A673 (cell line): ENCODE results near the gene DDIAS. TPM values are rescaled to one million over a fixed set of nuclear protein-coding genes. Genes with fewer than 3 reads are reported as not detected.

Source experiments
- BruUV-seq: library from RNA; stranded (reverse); fragments of 400-500 nt; replicated peaks from 2 replicates; lab custom pipeline; 2021; lab: Mats Ljungman, UMichigan
- CTCF ChIA-PET: fragments of 300-600 bp; sonication (Branson Sonifier 250); formaldehyde crosslinking; loops from one replicate; lab custom pipeline; 2022; ENCODE audit warnings: antibody characterized with exemption; lab: Charles Lee
- POLR2A ChIA-PET: fragments of 300-600 bp; sonication (Branson Sonifier 250); formaldehyde crosslinking; loops from one replicate; lab custom pipeline; 2022; ENCODE audit warnings: antibody characterized with exemption; ENCODE audit not compliant: low non-redundant PET; lab: Charles Lee
- DNase-seq: peaks from one replicate; pipeline ENCODE4 v3.0.0-alpha.2; 2015; ENCODE audit warnings: low spot score
- H3K27ac ChIP-seq: fragments of 200-600 bp; sonication (generic); 2 replicates; pipeline ENCODE4 v1.5.1; 2016; ENCODE audit warnings: mixed run types, low read depth, mild to moderate bottlenecking, mixed read lengths, antibody characterized with exemption, low read length; ENCODE audit not compliant: poor library complexity, severe bottlenecking
- H3K27me3 ChIP-seq: fragments of 200-600 bp; sonication (generic); replicated peaks from 2 replicates; pipeline ENCODE4 v1.6.1; 2017; ENCODE audit warnings: mixed run types, low read depth, mild to moderate bottlenecking, mixed read lengths, antibody characterized with exemption, low read length; ENCODE audit not compliant: insufficient read depth, poor library complexity
- H3K36me3 ChIP-seq: fragments of 200-600 bp; sonication (generic); 2 replicates; pipeline ENCODE4 v1.6.1; 2016; ENCODE audit warnings: mixed run types, mild to moderate bottlenecking, mixed read lengths, antibody characterized with exemption, low read length; ENCODE audit not compliant: insufficient read depth, poor library complexity, severe bottlenecking
- H3K4me1 ChIP-seq: fragments of 200-600 bp; sonication (generic); 2 replicates; pipeline ENCODE4 v1.6.1; 2017; ENCODE audit warnings: mixed run types, mild to moderate bottlenecking, mixed read lengths, antibody characterized with exemption, low read length; ENCODE audit not compliant: insufficient read depth, poor library complexity, severe bottlenecking
- H3K4me3 ChIP-seq: fragments of 200-600 bp; sonication (generic); 2 replicates; pipeline ENCODE4 v1.5.1; 2016; ENCODE audit warnings: low read depth, mixed run types, mild to moderate bottlenecking, mixed read lengths, low read length; ENCODE audit not compliant: poor library complexity, severe bottlenecking
- H3K9me3 ChIP-seq: fragments of 200-600 bp; sonication (generic); 2 replicates; pipeline ENCODE4 v1.6.1; 2016; ENCODE audit warnings: mixed run types, low read depth, mild to moderate bottlenecking, mixed read lengths, antibody characterized with exemption, low read length; ENCODE audit not compliant: poor library complexity, severe bottlenecking
- CTCF ChIP-seq: fragments of 300-800, 200-600 bp; sonication (generic); conservative IDR thresholded peaks from 2 replicates; pipeline ENCODE4 v1.5.1; 2017; ENCODE audit warnings: low read depth, mild to moderate bottlenecking, antibody characterized with exemption, low read length, moderate library complexity, mixed read lengths
- EZH2 ChIP-seq: fragments of 200-600 bp; sonication (generic); IDR thresholded peaks from 2 replicates; pipeline ENCODE4 v1.6.1; 2017; ENCODE audit warnings: borderline replicate concordance, low read depth, mild to moderate bottlenecking, mixed read lengths, antibody characterized with exemption, low read length; ENCODE audit not compliant: poor library complexity, severe bottlenecking
- intact Hi-C: fragments of 100-400 bp; cut with micrococcal nuclease; formaldehyde crosslinking; loops from one replicate; pipeline ENCODE4 v1.10.0; 2022; ENCODE audit not compliant: unreplicated experiment
- total RNA-seq: library from RNA; stranded (reverse); gene quantifications from 2 replicates; pipeline ENCODE4 v1.2.3, GENCODE V29; 2021

The DDIAS gene
- total RNA-seq, 1 experiment from 2014 or later, result 41.5 TPM

- no peak overlapping the region for H3K4me3 ChIP-seq
- POLR2A ChIA-PET, result interaction anchor here (0.7 to 0.8 kb wide), 2 partner anchors 14 to 150 kb away, joined by 3 to 6 read pairs; no protein-coding TSS in a partner anchor
- no peaks in the 10 kb centered on the region for H3K9me3 ChIP-seq
- TF ChIP-seq CTCF, result no peak
- TF ChIP-seq EZH2, result no peak
- intact Hi-C loops, result loop anchor here (5.0 to 10.0 kb wide), 2 partner anchors 57 to 210 kb away; no protein-coding TSS in a partner anchor
- BruUV-seq, result no TSS peak
- no peak for DNase-seq
- no peaks in the 10 kb centered on the region for H3K27me3 ChIP-seq
- H3K36me3 ChIP-seq, result peaks cover 9% of the 10 kb centered on the region
- H3K4me1 ChIP-seq, result no peaks in the 10 kb centered on the region
- CTCF ChIA-PET, result no interaction called here
- no peak overlapping the region for H3K27ac ChIP-seq
Measured at GRCh38 chr11:82924522-82925224, 23.1 kb downstream of the DDIAS start.

GRCh38 chr11:82927264-82927880 lies 25.8 kb downstream of the DDIAS start:
- Histone ChIP-seq H3K27me3 (no peaks in the 10 kb centered on the region), H3K9me3 (no peaks in the 10 kb centered on the region), H3K36me3 (peaks cover 14% of the 10 kb centered on the region), H3K27ac (no peak overlapping the region), H3K4me1 (no peaks in the 10 kb centered on the region), H3K4me3 (no peak overlapping the region)
- peak; percentile 74 for DNase-seq
- BruUV-seq, result no TSS peak
- ChIA-PET POLR2A (no interaction called here), CTCF (interaction anchor here (0.8 to 1.0 kb wide), 2 partner anchors 26 to 60 kb away, joined by 3 to 5 read pairs; partner anchors contain the start of gene DDIAS)
- TF ChIP-seq EZH2 (no peak), CTCF (peak; percentile 93)
- intact Hi-C loops, result loop anchor here (5.0 to 10.0 kb wide), 2 partner anchors 60 to 213 kb away; no protein-coding TSS in a partner anchor

GRCh38 chr11:82929121-82929520 lies 27.6 kb downstream of the DDIAS start:
- H3K27ac ChIP-seq, result no peak overlapping the region
- TF ChIP-seq CTCF, result no peak
- no peak for TF ChIP-seq EZH2
- intact Hi-C loops, result loop anchor here (5.0 to 10.0 kb wide), 2 partner anchors 62 to 214 kb away; no protein-coding TSS in a partner anchor

More at GRCh38 chr11:82929121-82929520, 27.6 kb downstream of the DDIAS start:
- POLR2A ChIA-PET, result no interaction called here
- H3K4me1 ChIP-seq, result no peaks in the 10 kb centered on the region
- H3K36me3 ChIP-seq, result peaks cover 28% of the 10 kb centered on the region
- no peak overlapping the region for H3K4me3 ChIP-seq
- CTCF ChIA-PET, result no interaction called here
- no peaks in the 10 kb centered on the region for H3K9me3 ChIP-seq
- no peak for DNase-seq
- no peaks in the 10 kb centered on the region for H3K27me3 ChIP-seq
- BruUV-seq, result no TSS peak
